ENCODE measurements around the gene WAS. TPM values are rescaled to one million over a fixed set of nuclear protein-coding genes. Genes with fewer than 3 reads are reported as not detected.

WAS gene
- 0.24 and 0.30 TPM in 2 replicates for polyA plus RNA-seq (2012; rRNA removed)
- 0.06 and 0.14 TPM in 2 replicates for polyA plus RNA-seq (2012; cell fraction: cytosol; rRNA removed)
- polyA plus RNA-seq (2012; cell fraction: nucleus; rRNA removed) = 0.81 and 1.1 TPM in 2 replicates

DNA sequence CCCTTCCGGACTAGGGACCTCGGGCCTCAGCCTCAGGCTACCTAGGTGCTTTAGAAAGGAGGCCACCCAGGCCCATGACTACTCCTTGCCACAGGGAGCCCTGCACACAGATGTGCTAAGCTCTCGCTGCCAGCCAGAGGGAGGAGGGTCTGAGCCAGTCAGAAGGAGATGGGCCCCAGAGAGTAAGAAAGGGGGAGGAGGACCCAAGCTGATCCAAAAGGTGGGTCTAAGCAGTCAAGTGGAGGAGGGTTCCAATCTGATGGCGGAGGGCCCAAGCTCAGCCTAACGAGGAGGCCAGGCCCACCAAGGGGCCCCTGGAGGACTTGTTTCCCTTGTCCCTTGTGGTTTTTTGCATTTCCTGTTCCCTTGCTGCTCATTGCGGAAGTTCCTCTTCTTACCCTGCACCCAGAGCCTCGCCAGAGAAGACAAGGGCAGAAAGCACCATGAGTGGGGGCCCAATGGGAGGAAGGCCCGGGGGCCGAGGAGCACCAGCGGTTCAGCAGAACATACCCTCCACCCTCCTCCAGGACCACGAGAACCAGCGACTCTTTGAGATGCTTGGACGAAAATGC lies at the start of gene WAS:
Gene WAS (plus strand): TSS at position 389 of the 572 bp plus-strand sequence. CDS start 55 bp downstream, at position 444.
- WGBS (ENCODE audit: low lambda C conversion rate) = 49% methylated on average over 11 of the region's 13 CpGs
- no peaks in the 10 kb centered on the region for H3K9me3 ChIP-seq
- no peak within 1 kb of the TSS for H3K9ac ChIP-seq
- no peaks in the 10 kb centered on the region for H3K36me3 ChIP-seq (replicated peaks in 1 of 2; ENCODE audit: control insufficient read depth in 1 of 2, insufficient read depth in 2 of 2, low read length in 1 of 2)
- CTCF ChIA-PET = no interaction called here
- no peak within 1 kb of the TSS for H3K27ac ChIP-seq (ENCODE audit: low read depth in 2 of 2, low read length in 1 of 2)
- no peaks in the 10 kb centered on the region for H3K79me2 ChIP-seq (ENCODE audit: insufficient read depth)
- DNase-seq = no peak
- TF ChIP-seq EZH2phosphoT487 (IDR thresholded peaks at IDR 0.05; ENCODE audit: borderline replicate concordance, low read depth) (no peak), EP300 (IDR thresholded peaks at IDR 0.05; ENCODE audit: borderline replicate concordance in 1 of 2, low read depth in 1 of 2, low read length in 1 of 2) (no peak)
- POLR2A ChIA-PET = no interaction called here
- peaks cover 31% of the 10 kb centered on the region for H3K27me3 ChIP-seq (ENCODE audit: insufficient read depth)
- no peak within 1 kb of the TSS for H3K4me2 ChIP-seq
- H3F3A ChIP-seq (replicated peaks; ENCODE audit: insufficient read depth) = no peaks in the 10 kb centered on the region
- H4K20me1 ChIP-seq (ENCODE audit: insufficient read depth) = no peaks in the 10 kb centered on the region
- no peak within 1 kb of the TSS for H2AFZ ChIP-seq (ENCODE audit: low read depth)
- H3K4me3 ChIP-seq (ENCODE audit: low read depth in 2 of 2, low read length in 1 of 2) = no peak within 1 kb of the TSS
- no peaks in the 10 kb centered on the region for H3K9me2 ChIP-seq
- H3K4me1 ChIP-seq (ENCODE audit: control insufficient read depth in 1 of 2, insufficient read depth in 2 of 2, low read depth in 1 of 2, low read length in 1 of 2) = no peaks in the 10 kb centered on the region

DNA sequence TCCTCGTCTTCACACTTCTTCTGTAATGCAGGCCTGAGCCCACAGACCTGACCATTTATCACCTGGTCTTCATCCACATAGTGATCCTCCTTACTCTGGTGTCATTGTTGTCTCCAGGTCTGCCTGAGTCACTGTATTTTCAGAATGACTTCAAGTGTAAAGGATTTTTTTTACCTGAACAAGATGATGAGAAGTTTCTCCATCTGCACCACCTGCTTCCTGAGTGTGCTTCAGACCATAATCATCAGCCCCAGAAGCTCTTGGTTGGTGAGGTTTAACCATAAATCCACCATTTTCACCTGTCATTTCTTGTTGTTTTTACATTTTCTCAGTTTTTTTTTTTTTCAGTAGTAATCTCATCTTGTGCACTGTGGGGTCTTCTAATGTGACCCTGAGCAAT lies 47.3 kb upstream of the WAS start:
- Histone ChIP-seq H3K4me2 (no peak overlapping the region), H3K36me3 (replicated peaks in 1 of 2; ENCODE audit: control insufficient read depth in 1 of 2, insufficient read depth in 2 of 2, low read length in 1 of 2) (no peaks in the 10 kb centered on the region), H3K4me1 (ENCODE audit: control insufficient read depth in 1 of 2, insufficient read depth in 2 of 2, low read depth in 1 of 2, low read length in 1 of 2) (peaks cover 0 to 3% of the 10 kb centered on the region in 2 experiments; a peak in 1 of 4 replicates), H3K4me3 (ENCODE audit: low read depth in 2 of 2, low read length in 1 of 2) (no peak overlapping the region), H3K9me2 (no peaks in the 10 kb centered on the region), H3K79me2 (ENCODE audit: insufficient read depth) (no peaks in the 10 kb centered on the region), H4K20me1 (ENCODE audit: insufficient read depth) (no peaks in the 10 kb centered on the region), H3F3A (replicated peaks; ENCODE audit: insufficient read depth) (no peaks in the 10 kb centered on the region), H3K27me3 (ENCODE audit: insufficient read depth) (0 out of 2 replicates have a peak, but pooled peaks cover 6% of the 10 kb centered on the region), H2AFZ (ENCODE audit: low read depth) (no peak overlapping the region), H3K9ac (no peak overlapping the region), H3K27ac (ENCODE audit: low read depth in 2 of 2, low read length in 1 of 2) (no peak overlapping the region), H3K9me3 (no peaks in the 10 kb centered on the region)
- CTCF ChIA-PET = no interaction called here
- TF ChIP-seq TAF1 (IDR thresholded peaks at IDR 0.05; ENCODE audit: borderline replicate concordance, low read depth, low read length) (no peak), MXI1 (IDR thresholded peaks at IDR 0.05; ENCODE audit: low read depth, low read length) (no peak), TCF12 (IDR thresholded peaks at IDR 0.05) (no peak), YY1 (IDR thresholded peaks at IDR 0.05; ENCODE audit: low read depth) (no peak), NFIC (IDR thresholded peaks at IDR 0.05; ENCODE audit: borderline replicate concordance) (no peak)
- TF ChIP-seq, protein P1, sequence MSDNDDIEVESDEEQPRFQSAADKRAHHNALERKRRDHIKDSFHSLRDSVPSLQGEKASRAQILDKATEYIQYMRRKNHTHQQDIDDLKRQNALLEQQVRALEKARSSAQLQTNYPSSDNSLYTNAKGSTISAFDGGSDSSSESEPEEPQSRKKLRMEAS (IDR thresholded peaks at IDR 0.05; ENCODE audit: low read depth) = no peak
- WGBS (ENCODE audit: low lambda C conversion rate) = 42% methylated on average over 1 of the region's 1 CpG
- DNase-seq = no peak
- POLR2A ChIA-PET = no interaction called here

DNA sequence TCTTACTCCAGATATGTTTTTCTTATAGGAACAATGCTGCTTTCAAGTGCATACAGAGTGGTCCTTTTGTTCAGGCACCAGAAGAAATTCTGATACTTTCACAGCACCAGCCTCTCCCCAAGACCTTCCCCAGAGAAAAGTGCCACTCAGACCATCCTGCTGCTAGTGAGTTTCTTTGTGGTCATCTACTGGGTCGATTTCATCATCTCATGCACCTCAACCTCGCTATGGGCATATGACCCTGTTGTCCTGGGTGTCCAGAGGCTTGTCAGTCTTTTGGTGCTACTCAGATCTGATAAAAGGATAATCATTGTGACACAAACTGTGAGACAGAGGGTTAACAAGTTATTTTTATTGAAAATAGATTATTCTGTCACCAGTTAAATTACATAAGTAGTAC lies 46.8 kb upstream of the WAS start:
- Histone ChIP-seq H3K79me2 (ENCODE audit: insufficient read depth) (no peaks in the 10 kb centered on the region), H3K27ac (ENCODE audit: low read depth in 2 of 2, low read length in 1 of 2) (no peak overlapping the region), H3K4me2 (no peak overlapping the region), H3K27me3 (ENCODE audit: insufficient read depth) (0 out of 2 replicates have a peak, but pooled peaks cover 6% of the 10 kb centered on the region), H3K36me3 (replicated peaks in 1 of 2; ENCODE audit: control insufficient read depth in 1 of 2, insufficient read depth in 2 of 2, low read length in 1 of 2) (no peaks in the 10 kb centered on the region), H3K9me3 (no peaks in the 10 kb centered on the region), H3F3A (replicated peaks; ENCODE audit: insufficient read depth) (no peaks in the 10 kb centered on the region), H3K9me2 (no peaks in the 10 kb centered on the region), H3K4me1 (ENCODE audit: control insufficient read depth in 1 of 2, insufficient read depth in 2 of 2, low read depth in 1 of 2, low read length in 1 of 2) (peaks cover 0 to under 1% of the 10 kb centered on the region in 2 experiments; a peak in 1 of 4 replicates), H2AFZ (ENCODE audit: low read depth) (no peak overlapping the region), H4K20me1 (ENCODE audit: insufficient read depth) (no peaks in the 10 kb centered on the region), H3K9ac (no peak overlapping the region), H3K4me3 (ENCODE audit: low read depth in 2 of 2, low read length in 1 of 2) (no peak overlapping the region)
- POLR2A ChIA-PET = no interaction called here
- 0% methylated on average over 2 of the region's 2 CpGs for WGBS (ENCODE audit: low lambda C conversion rate)
- no peak for TF ChIP-seq MXI1 (IDR thresholded peaks at IDR 0.05; ENCODE audit: low read depth, low read length)
- TF ChIP-seq TCF12 (IDR thresholded peaks at IDR 0.05) = no peak
- TF ChIP-seq RFX5 (IDR thresholded peaks at IDR 0.05; ENCODE audit: low read length) = no peak
- TF ChIP-seq RCOR1 (IDR thresholded peaks at IDR 0.05; ENCODE audit: low read length) = no peak
- TF ChIP-seq FOSL2 (IDR thresholded peaks at IDR 0.05; ENCODE audit: borderline replicate concordance, low read depth) = no peak
- CTCF ChIA-PET = no interaction called here
- DNase-seq = no peak
